DMS79 (cell line): ENCODE data around the gene TCP11.

ENCODE experiments used
- DNase-seq: peaks from one replicate; lab custom pipeline; 2025; lab: John Stamatoyannopoulos, UW

TCP11 gene

DNA sequence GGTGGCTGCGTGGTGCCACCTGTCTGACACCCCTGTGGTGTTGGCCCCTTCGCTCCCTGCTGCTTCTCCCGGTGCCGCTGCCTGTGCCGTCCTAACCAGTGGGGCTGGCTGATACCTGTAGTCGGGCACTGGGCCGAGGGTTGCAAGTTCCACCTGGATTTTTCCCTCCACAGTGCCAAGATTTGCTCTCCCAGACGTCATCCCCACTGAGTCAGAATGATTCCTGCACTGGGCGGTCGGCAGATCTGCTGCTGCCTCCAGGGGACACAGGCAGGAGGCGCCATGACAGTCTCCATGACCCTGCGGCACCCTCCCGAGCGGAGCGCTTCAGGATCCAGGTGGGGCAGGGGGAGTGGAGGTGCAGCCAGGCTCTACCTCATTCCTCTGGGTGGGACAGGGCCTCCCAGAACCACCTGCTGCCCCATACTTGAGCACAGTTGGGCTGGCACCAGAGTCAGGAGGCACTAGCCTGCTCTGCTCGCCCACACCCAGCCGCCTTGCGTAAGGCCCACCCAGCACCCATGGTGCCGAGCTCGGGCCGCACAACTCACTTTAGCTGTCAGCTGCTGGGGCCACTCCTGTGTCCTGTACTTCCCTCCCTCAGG lies 60.2 kb downstream of the TCP11 start:
- DNase-seq: no peak

DNA sequence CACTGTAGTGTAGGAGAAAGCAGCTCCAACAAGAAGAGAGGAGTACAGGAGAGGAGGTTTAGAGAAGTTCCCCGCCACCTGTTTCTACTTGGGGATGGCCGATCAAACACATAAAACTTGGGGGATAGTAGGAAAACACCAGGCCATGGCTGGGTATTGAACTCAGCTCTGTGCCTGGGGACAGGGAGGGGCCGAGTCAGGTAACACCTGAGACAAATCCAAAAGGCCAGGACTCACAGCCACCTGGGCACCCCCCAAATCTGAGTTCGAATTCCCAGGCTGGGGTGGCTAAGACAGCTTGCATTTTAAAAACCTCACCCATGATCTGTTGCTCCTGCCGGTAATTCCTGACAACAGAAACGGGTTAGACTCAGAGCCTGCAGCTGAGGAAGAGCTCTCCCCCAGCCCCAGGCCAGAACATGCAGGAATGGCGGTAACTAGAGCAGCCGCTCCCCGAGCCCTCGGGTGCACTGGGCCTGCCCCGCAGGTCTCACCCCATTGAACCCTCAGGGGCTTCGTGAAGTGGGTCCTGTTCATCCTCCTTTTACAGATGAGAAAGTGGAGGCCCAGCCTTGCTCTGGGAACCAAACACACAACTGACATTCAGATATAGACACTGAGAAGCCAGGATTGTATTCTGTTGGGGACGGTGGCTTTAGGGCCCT lies 61.0 kb downstream of the TCP11 start:
- no peak for DNase-seq

GRCh38 chr6:35079311-35080000 lies 61.7 kb downstream of the TCP11 start:
- DNase-seq: no peak

DNA sequence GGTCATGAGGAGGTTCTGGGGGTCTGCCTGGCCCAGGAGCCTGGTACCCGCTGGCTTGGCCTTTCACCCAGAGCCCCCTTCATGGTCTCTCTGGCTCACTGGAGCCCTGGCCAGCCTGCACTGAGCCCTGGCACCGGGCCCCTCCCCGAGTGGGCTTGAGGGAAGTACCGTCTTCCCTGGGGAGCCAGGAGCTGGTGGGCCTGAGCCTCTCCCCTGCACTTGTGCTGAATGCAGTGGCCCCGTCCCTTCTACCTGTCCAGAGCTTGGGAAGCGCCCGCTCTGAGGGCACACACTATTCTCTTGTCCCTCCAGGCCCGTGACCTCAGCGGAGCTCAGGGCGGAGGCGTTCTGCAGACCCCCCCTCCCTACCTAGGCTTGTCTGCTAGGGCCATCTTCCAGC lies 62.2 kb downstream of the TCP11 start:
- DNase-seq: no peak

GRCh38 chr6:35078226-35078850 lies 62.8 kb downstream of the TCP11 start:
- no peak for DNase-seq

DNA sequence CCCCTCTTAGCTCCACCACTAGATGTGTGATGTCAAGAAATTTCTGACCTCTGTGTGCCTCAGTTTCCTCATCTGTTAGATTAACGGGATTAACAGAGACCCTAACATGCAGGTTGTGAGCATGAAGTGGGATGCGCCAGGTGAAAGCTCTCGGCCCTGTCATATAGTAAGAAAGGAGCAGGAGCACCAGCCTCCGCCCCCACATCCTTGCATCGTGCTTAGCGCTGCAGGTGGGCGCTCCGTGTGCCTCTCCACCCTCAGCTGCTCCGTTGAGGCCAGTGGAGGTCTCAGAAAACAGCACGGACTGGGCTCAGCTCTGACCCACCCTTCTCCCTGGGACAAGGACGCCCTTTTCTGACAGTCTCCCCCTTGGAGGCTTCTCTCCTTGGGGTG lies 63.4 kb downstream of the TCP11 start:
- no peak for DNase-seq

DNA sequence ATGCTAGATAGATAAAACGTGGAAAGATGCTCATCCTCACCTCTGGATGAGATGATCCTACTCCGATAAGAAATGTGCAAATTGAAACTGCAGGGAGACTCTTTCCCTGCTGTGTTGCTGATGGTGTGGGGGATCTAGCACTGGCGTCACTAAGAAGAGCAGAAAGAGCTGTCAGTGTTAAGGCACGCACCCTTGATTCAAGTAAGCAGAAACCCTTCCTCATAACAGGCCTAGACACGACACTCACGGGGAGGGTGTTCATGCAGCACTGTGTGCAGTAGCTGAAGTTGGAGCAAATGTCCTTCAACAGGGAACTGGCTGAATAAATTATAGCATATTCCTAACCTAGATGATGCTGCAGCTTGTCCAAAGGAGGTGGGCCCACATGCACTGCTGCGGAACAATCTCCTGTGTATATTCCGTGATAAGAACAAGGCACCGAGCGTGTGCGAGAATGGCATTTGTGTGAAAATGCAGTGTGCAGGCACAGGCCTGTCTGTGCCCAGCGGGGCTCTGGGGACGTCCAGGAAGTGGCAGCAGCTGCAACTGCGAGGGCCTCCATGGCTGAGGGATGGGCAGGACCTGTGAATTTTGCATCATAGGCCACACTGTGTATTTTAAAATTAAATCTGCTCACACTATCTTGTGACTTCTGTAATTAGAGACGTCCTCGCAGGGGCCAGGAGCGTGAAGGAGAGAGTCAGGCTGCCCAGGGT lies 64.0 kb downstream of the TCP11 start:
- peak; percentile 6 for DNase-seq

DNA sequence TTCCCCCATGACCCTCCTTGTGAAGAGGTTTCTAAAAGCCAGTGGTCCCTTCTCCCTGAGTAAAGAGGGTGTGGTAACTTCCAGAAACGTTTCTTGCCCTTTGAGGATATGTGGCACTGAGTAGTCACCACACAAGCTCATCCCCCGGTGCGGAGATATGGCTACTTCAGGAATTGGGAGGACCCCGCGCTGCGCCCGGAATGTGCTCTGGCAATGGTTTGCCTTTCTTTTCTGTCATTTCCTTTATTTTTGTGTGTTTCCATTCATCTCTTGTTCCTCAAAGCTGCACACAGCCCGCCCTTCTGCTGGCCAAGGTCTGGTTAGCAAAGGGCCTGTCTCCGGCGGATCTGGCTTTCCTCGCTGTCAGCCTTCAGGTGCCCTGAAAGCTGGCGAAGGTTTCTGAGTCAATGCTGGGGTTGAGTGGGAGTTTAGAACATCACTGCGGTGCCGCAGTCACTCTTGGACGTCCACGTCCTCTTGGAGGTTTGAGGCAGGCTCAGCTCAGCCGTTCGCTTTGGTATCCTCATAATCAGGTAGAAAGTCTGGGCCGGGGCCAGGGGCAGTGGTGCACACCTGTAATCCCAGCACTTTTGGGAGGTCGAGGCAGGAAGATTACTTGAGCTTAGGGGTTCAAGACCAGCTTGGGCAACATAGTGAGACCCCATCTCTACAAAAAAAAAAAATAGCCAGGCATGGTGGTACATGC lies 67.2 kb downstream of the TCP11 start:
- no peak for DNase-seq

- DNase-seq: no peak
Observed at GRCh38 chr6:35073211-35073610, 67.9 kb downstream of the TCP11 start.

GRCh38 chr6:35072698-35073055 lies 68.5 kb downstream of the TCP11 start:
- DNase-seq: no peak

DNA sequence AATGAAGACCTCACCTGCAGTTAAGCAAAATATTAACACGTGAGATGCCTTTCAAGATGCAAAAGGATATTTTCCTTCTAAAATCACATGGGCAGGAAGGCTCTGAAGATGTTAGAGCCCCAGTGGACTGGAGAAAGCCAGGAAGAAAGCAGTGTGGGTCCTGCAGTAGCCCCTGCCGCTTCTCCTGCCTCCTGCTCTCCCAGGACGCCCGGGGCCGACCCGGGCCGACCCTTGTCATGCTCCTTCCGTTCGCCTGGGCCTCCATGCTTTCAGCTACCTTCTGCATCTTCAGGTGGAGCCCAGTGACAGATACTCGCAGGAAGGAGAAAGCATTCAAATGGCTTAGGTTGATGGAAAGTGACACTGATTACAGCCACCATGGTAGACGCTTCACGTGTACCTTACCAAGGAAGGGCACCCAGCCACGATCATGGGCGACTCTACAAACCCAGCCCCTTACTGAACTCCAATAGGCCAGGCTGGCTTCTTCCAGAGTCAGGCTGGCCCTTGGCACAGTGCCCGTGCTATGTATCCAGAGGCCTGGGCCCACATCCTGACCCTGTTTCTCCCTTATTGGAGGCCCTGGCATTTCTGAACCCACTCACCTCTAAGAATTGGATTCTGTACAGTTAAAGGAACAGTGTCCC lies 69.0 kb downstream of the TCP11 start:
- DNase-seq: no peak

DNA sequence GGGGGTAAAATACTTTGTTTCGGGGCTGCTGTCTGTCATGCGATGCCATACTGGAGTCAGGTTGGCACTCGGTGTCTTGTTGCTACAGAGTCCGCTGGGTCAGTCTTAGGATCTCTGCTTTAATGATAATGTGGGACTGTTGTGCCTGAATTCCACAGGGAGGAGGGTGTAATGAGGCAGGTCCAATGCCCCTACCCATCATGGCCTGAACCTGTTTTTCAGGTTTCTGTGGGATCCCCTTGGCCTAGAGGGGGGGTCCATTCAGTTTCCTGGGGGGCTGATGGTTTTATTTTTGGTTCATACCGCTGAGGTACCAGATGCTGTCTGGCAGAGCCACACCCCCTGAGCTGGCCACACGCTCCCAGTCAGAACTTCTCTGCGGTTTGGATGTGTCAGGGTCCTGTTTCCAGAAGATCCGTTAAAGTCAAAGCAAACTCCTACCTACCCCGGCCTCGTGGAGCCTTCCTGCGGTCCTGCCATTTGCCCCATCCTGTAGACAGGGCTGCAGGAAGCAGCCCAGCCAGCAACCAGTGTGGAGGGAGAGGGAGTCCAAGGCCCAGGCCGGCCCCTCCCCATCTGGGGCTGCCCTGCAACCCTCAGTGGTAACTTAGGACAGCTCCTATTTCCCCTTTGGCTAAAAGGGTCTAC lies 69.7 kb downstream of the TCP11 start:
- no peak for DNase-seq

DNA sequence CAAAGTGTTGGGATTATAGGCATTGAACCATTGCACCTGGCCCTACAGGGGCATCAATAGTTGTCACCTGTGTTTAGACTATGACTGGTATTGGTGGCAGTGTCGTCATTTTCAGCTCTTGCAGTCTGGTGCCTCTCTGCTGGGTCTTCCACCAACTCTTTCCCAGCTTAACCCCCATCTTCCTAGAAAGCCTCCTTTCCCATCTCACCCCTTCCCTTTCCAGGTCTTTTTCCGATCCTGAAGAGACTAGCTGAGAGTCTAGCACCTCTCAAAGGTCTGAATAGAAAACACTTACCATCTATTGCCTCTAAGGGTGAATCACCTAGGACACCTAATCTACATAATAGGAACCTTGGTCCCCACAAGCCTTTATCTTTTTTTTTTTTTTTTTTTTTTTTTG lies 71.0 kb downstream of the TCP11 start:
- no peak for DNase-seq

DNA sequence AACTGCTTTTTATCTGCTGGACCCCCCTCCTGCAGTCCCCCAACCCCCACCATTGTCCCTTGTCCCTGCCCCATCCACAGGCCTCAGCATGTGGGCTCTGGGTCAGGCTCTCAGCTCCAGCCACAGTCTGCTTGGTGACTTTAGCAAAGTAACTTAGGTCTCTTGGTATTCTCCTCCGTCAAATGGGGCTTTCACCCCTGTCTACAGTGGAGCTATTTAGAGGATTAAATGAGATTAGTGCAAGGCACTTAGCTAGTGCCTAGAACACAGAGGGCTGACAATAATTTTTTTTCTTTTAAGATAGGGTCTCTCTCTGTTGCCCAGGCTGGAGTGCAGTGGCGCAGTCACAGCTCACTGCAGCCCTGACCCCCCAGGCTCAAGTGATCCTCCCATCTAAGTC lies 71.9 kb downstream of the TCP11 start:
- no peak for DNase-seq

DNA sequence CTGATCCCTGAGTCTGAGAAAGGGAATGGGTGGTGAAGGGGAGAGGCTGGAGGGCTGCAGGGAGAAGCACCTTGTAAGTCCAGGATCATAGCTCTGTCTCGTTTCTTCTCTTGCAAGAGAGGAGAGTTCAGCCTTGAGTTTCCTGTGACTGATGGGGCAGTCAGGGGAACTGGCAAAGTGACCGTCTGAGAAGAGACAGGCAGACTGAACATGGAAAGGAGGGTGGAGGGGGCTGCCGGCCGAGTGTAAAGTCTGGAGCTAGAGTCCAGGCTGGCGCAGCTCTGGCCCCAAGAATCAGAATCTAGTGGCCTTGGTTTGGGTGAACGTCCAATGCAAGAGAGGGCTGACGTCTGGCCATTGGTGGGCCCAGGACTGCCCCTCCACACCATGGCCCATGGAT lies 72.5 kb downstream of the TCP11 start:
- DNase-seq: no peak

DNA sequence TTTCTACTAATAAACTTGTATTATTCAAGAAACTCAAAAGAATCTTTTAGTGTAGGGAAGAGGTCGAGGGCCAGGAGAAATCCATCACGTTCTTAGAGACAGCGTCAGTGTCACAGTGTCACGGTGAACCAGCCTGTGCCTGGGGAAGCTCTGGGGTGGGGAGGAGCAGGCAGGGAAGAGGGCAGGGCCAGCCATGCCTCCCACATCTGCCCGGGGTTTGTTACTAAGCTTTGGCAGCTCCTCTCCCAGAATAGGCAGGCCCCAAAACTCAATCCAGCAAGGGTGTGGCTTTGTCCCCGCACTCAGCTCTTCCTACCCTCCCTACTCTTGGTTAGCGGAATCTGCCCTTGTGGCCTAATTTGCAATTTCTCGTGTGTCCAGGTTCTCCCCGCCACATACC lies 72.9 kb downstream of the TCP11 start:
- no peak for DNase-seq
